GM18873 (cell line): ENCODE measurements around the gene CDK8.

ENCODE experiments used
- ATAC-seq: cut with Tn5 transposase; IDR thresholded peaks from one replicate; pipeline ENCODE4 v1.9.1; 2021; ENCODE audit warnings: mild to moderate bottlenecking, moderate library complexity, moderate number of reproducible peaks; ENCODE audit not compliant: unreplicated experiment, low FRiP score

The CDK8 gene

DNA sequence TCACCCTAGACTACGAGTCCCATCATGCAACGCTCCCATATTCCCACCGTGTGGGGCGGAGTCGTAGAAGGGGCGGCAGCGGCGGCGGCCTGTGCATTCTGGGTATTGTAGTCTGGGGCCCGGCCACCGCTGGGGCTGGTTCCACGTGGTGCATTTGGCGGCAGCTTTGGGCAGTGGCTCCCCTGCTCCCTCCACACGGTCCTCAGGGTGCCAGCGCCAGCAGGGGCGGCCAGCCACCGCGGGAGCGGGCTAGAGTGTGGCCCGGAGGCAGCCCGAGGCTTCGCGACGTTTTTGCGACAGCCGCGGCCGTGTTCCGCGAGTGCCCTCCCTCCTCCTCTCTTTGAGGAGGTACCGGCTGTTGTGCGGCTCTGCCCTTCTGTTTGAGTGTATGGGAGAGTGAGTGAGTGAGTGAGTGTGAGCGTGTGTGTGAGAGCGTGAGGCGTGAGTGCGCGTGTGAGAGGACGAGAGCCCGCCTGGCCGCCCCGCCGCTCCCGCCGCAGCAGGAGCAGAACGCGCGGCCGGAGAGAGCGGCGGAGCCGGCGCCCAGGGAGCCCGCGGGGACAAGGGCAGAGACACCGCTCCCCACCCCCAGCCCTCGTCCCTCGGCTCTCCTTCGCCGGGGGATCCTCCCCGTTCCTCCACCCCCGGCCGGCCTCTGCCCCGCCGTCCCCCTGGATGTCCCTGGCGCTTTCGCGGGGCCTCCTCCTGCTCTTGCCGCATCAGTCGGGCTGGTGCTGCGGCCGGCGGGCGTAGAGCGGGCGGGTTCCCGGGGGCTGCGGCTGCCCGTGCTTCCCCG, at the start of gene CDK8:
CDK8 (plus strand) TSS at position 343 of the 796 bp plus-strand sequence. CDS start 513 bp downstream, outside the sequence.
- ATAC-seq = peak; percentile 88

- no peak for ATAC-seq
Observed at GRCh38 chr13:26208287-26208686, 45.6 kb upstream of the CDK8 start.

DNA sequence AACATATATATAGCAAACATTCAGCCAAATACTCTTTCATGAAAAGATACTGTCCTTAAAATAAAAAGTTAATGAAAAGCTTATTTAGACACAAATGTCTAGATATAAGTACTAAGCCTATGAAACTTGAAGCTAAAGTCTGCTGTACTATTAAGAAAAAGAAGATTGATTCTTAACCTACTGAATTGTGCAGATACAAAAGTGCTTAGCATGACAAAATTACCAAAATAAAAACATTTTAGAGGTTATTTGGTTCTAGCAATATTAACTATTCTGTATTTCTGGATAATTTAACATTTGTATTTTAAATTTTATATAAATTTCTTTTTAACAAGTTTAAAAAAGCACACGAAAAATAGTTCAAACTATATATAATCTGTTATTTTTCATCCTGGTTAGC, 40.6 kb upstream of the CDK8 start:
- ATAC-seq = no peak

DNA sequence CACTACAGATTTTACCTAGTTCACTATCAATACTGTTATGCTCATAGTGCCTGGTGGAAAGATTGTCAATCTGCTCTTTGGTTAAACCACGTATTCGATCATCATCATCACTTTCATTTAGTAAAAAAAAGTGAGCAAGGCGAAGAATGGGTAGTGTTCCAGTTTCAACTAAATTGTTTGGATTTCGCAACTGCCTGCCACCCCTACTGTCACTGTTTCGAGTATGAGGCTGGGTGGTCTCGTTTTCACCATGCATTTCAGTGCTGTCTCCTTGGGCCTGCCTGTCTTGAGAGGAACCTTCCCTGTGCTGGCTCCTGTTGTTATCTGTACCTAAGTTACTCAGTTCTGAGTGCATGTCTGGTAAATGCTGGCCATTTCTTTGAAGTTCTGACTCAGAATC, 39.9 kb upstream of the CDK8 start:
- ATAC-seq = no peak

DNA sequence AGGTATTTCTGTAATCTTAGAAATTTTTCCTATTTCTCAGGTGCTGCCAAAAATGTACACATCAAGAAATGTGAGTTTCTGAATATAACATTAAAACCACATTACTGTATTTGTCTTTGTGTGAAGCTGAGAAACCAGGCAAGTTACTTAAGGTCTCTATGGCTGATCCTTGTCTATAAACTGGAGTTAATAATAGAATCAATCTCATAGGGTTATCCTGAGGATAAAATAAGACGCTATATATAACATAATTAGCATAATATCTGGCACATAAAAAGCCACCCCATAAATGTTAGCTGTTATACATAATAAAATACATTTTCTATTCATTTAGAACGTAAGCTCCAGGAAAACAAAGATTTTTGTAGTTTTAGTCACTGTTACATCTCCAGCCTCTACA, 37.9 kb upstream of the CDK8 start:
- no peak for ATAC-seq

DNA sequence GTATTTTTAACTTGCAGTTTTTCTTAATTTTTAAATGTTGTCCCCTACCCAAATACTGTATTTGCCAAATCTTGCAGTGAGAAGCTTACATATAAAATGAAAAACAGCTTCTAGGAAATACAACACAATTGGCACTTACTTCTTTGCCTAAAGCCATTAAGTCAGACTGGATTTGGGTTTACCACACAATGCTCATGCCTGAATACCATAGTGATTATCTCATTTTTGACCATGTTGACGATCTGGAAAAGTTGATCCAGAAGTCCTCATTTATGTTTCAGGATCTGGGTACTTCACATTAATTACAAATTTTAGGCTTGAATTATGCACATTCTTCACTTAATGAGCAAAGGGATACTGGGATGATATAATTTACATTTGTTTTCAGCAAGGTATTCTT, 34.2 kb upstream of the CDK8 start:
- ATAC-seq = no peak

- no peak for ATAC-seq
Observed at GRCh38 chr13:26220575-26220974, 33.4 kb upstream of the CDK8 start.

GRCh38 chr13:26221399-26221720, 32.6 kb upstream of the CDK8 start:
- peak; percentile 23 for ATAC-seq

DNA sequence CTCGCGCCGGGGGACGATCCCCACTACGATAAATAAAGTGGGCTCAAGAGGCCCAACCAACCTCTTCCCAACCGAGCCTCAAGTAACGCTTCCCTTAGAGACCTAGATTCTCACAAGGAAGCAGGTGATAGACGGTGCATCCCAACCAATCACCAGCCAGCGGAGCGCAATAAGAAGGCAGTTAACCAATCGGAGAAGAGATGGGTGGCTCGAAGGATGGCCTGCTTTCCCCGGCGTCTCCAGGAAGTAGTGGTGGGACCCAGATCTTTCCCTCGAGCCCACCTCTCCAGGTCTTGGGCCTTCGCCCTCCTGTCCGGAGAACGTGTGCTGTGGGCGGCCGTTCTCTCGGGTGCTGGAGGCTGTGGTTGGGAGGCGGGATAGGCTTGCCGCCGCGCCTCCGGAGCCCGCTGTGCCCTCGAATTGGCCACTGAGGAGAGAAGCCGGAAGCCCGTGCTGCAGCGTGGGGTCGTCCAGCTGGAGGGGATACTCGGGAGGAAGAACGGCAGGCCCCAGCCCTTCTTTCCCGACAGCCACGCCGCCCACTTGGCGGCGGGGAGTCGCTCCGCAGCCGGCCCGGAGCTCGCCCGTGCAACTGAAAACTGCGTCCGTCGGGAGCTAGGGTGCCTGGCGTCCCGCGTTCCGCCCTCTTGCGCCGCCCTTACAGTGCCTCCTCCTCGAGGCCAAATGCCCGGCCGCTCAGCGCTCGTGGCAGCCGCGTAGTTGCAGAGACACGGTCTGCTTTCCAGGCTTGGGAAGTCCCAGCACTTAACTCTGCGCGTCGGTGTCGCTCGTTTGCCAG, 32.0 kb upstream of the CDK8 start, which contains the start of gene RNF6:
RNF6 (minus strand) TSS at position 594 of the 799 bp plus-strand sequence. CDS start 2,665 bp downstream, outside the sequence.
- ATAC-seq = peak; percentile 95

GRCh38 chr13:26222520-26223046, 31.3 kb upstream of the CDK8 start:
- peak; percentile 50 for ATAC-seq

- no peak for ATAC-seq
Observed at GRCh38 chr13:26225896-26226617, 27.9 kb upstream of the CDK8 start.

- no peak for ATAC-seq
Observed at GRCh38 chr13:26227166-26227971, 26.6 kb upstream of the CDK8 start.

GRCh38 chr13:26228096-26228495, 25.8 kb upstream of the CDK8 start:
- ATAC-seq = no peak

DNA sequence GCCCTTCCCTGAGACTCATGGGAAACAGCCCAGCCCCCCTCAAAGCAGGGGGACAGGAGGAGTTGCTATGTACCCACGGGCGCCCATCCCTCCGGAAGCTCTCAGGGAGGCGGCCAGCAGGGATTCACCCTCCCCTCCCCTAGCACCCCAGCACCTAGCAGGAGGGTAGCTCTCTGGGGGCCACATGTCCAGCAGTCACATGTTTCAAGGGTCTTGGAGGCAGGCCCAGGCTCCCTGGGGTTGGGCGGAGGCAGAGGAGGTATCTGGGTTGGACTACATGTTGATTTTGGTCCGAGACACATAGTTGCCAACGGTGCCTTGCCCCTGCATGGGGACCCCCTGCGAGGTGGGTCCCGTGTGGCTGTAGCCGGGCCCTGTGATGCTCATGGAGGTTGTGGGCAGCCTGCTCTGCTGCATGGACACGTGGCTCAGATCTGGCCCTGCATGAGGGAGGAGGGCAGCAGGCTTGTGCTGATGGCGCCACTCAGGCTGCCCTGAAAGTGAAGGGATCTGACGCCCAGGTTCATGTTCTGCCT, 24.8 kb upstream of the CDK8 start:
- ATAC-seq = no peak

DNA sequence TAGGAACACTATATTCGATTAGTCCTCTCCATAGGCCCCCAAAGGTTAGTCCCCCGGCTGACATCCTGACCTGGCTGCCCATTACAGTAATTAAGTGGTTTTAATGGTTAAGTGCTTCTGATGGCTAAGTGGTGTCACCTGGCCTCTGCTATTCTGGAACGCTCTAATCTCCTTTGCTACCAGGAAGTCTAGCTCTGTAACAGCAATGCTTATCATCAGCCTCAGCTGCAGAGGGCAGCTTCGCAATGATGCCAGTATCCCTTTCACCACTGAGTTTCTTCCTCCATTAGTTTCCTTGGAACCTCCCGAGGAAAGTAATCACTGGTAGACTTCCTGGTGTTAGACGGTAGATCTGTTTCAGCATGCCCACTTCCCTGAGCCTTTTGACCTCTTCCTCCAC, 23.2 kb upstream of the CDK8 start:
- no peak for ATAC-seq

GRCh38 chr13:26236296-26236695, 17.6 kb upstream of the CDK8 start:
- no peak for ATAC-seq

DNA sequence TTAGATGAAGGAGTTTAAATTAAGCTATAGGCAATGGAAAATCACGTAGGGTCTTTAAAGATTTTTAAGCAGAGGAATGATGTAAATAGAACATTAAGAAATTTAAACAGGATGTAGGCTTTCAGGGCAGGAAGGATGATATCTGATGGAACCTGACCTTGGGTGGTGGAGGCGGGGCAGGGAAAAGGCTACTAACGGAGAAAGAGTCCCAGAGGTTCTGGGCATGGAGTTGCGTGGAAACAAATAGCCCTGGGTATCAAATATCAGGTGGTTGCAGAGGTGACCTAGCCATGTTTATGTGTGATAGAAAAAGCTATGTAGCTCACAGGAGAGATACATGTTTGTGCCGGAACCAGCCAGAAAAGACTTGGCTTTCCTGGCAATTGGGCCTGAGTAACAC, 7.8 kb upstream of the CDK8 start:
- ATAC-seq = no peak

DNA sequence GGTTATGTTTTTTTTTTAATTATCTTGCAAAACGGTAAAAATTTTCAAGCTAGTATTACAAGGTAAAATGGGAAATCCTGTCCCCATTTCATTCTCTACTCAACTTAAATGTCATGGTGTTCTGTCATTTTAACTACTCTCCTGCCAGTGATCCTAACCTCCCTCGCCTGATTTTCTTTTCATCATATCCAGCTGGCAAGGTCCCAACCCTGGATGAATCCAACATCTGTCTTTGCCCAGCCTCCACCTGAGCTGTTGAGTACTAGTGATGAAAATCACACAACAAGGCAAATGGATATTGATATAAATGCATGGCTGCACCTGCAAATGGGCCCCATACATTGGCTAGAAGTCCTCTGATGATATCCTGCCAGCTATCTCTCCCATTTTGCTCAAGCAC, 6.9 kb upstream of the CDK8 start:
- no peak for ATAC-seq

GRCh38 chr13:26247608-26248007, 6.3 kb upstream of the CDK8 start:
- no peak for ATAC-seq

DNA sequence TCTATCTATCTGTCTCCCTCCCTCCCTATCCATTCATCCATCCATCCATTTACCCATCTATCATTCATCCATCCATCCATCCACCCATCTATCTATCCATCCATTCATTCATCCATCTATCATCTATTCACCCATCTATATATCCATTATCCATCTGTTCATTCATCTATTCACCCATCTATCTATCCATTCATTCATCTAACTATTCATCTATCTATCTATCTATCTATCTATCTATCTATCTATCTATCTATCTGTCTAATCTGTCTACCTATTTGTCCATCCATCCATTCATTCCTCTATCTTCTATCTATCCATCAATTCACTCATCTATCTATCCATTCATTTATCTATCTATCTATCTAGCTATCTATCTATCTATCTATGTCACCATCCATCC, 4.4 kb upstream of the CDK8 start:
- ATAC-seq = no peak
